ENCODE measurements around the gene CCDC91.

DNA sequence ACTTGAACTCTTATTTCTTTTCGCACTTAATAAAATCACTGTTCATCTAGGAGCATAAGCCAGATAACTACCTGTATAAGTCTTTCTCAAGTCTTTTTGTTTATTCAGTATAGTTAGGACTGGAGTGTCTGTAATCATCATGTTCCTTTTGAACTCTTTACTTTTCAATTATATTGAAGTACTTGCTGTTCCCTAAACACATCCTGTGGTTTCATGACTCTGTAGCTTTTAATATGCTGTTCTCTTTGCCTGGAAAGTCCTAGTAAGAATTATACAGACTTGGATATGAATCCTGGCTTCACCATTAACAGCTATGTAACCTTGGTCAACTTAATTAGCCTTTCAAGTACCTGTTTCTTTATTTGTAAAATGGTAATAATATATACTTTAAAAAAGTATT lies 88.2 kb downstream of the CCDC91 start:
- TF ChIP-seq, protein P1, sequence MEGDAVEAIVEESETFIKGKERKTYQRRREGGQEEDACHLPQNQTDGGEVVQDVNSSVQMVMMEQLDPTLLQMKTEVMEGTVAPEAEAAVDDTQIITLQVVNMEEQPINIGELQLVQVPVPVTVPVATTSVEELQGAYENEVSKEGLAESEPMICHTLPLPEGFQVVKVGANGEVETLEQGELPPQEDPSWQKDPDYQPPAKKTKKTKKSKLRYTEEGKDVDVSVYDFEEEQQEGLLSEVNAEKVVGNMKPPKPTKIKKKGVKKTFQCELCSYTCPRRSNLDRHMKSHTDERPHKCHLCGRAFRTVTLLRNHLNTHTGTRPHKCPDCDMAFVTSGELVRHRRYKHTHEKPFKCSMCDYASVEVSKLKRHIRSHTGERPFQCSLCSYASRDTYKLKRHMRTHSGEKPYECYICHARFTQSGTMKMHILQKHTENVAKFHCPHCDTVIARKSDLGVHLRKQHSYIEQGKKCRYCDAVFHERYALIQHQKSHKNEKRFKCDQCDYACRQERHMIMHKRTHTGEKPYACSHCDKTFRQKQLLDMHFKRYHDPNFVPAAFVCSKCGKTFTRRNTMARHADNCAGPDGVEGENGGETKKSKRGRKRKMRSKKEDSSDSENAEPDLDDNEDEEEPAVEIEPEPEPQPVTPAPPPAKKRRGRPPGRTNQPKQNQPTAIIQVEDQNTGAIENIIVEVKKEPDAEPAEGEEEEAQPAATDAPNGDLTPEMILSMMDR (IDR thresholded peaks at IDR 0.05), result no peak
- TF ChIP-seq POLR2A (IDR thresholded peaks at IDR 0.05), result no peak
